Measurements from ENCODE around the gene ERMARD.
A peak's percentile ranks its signal among the peaks of the same experiment; 100 is the strongest.

The ERMARD gene

GRCh38 chr6:169785566-169785965 is 34.1 kb downstream of the ERMARD start:
- no peak for DNase-seq
- Histone ChIP-seq H3K18ac (ENCODE audit: low read depth in 1 of 2, low read length in 2 of 2) (no peak overlapping the region), H3K4me2 (ENCODE audit: low read length, poor library complexity, severe bottlenecking) (no peak overlapping the region), H3K4me3 (ENCODE audit: insufficient read depth in 1 of 2, low read depth in 1 of 2, low read length in 2 of 2) (no peak overlapping the region), H2BK15ac (ENCODE audit: low read depth, poor library complexity, severe bottlenecking) (no peak overlapping the region), H3K9me3 (ENCODE audit: control insufficient read depth, low read length) (no peaks in the 10 kb centered on the region), H2BK5ac (ENCODE audit: low read depth, low read length, poor library complexity, severe bottlenecking) (no peak overlapping the region), H3K36me3 (ENCODE audit: control insufficient read depth in 1 of 2, insufficient read depth in 2 of 2, low read depth in 1 of 2, low read length in 2 of 2) (peaks cover 7 to 20% of the 10 kb centered on the region in 2 experiments), H4K91ac (ENCODE audit: low read length) (no peak overlapping the region), H2AK5ac (ENCODE audit: low read length, severe bottlenecking) (no peak overlapping the region), H3K27ac (ENCODE audit: low read length, poor library complexity, severe bottlenecking) (no peak overlapping the region), H3K9ac (ENCODE audit: low read length) (no peak overlapping the region), H3K23ac (ENCODE audit: low read length in 2 of 2) (no peak overlapping the region), H3K4me1 (ENCODE audit: control insufficient read depth, insufficient read depth, low read depth, low read length) (peaks cover 23% of the 10 kb centered on the region), H3K79me1 (replicated peaks; ENCODE audit: low read length, poor library complexity, severe bottlenecking) (no peaks in the 10 kb centered on the region), H2AFZ (ENCODE audit: low read depth, low read length) (no peak overlapping the region), H4K8ac (ENCODE audit: low read length) (no peak overlapping the region), H3K14ac (ENCODE audit: low read length in 2 of 2) (no peak overlapping the region), H3K27me3 (ENCODE audit: control insufficient read depth in 1 of 2, insufficient read depth in 1 of 2, low read length in 2 of 2) (peaks cover 0 to 13% of the 10 kb centered on the region in 2 experiments), H2BK12ac (ENCODE audit: low read length in 2 of 2) (no peak overlapping the region), H3K4ac (ENCODE audit: low read depth in 1 of 2, low read length in 2 of 2) (no peak overlapping the region), H2BK120ac (ENCODE audit: low read depth, low read length) (no peak overlapping the region)
- WGBS: 94% methylated on average over 9 of the region's 9 CpGs

DNA sequence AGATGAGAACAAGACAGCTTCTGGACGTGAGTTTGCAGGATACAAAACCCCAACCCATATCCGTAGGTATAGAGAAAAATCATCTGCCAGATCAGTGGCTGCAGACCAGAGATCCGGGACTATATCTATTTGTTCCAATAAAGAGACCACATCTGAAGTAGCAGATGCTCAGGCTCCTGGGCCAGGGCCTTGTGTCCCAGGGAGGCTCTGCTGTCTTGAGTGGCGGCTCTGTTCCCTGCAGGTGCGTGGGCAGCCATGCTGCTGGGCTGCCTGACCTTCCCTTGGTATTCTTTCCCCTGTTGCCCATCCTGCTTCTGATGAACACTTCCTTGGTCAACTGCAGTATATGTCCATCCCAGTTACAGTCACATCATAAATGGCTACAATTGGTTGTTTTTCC is 34.9 kb downstream of the ERMARD start:
- Histone ChIP-seq H3K27me3 (ENCODE audit: control insufficient read depth in 1 of 2, insufficient read depth in 1 of 2, low read length in 2 of 2) (peaks cover 0 to 13% of the 10 kb centered on the region in 2 experiments), H3K14ac (ENCODE audit: low read length in 2 of 2) (no peak overlapping the region), H3K4me2 (ENCODE audit: low read length, poor library complexity, severe bottlenecking) (no peak overlapping the region), H3K9ac (ENCODE audit: low read length) (no peak overlapping the region), H4K91ac (ENCODE audit: low read length) (no peak overlapping the region), H4K8ac (ENCODE audit: low read length) (no peak overlapping the region), H3K27ac (ENCODE audit: low read length, poor library complexity, severe bottlenecking) (no peak overlapping the region), H2BK15ac (ENCODE audit: low read depth, poor library complexity, severe bottlenecking) (no peak overlapping the region), H2AK5ac (ENCODE audit: low read length, severe bottlenecking) (no peak overlapping the region), H3K23ac (ENCODE audit: low read length in 2 of 2) (no peak overlapping the region), H3K4ac (ENCODE audit: low read depth in 1 of 2, low read length in 2 of 2) (no peak overlapping the region), H3K4me1 (ENCODE audit: control insufficient read depth, insufficient read depth, low read depth, low read length) (peaks cover 26% of the 10 kb centered on the region), H3K36me3 (ENCODE audit: control insufficient read depth in 1 of 2, insufficient read depth in 2 of 2, low read depth in 1 of 2, low read length in 2 of 2) (peaks cover 7 to 12% of the 10 kb centered on the region in 2 experiments), H3K79me1 (replicated peaks; ENCODE audit: low read length, poor library complexity, severe bottlenecking) (no peaks in the 10 kb centered on the region), H2BK5ac (ENCODE audit: low read depth, low read length, poor library complexity, severe bottlenecking) (no peak overlapping the region), H3K18ac (ENCODE audit: low read depth in 1 of 2, low read length in 2 of 2) (no peak overlapping the region), H2AFZ (ENCODE audit: low read depth, low read length) (no peak overlapping the region), H2BK12ac (ENCODE audit: low read length in 2 of 2) (no peak overlapping the region), H2BK120ac (ENCODE audit: low read depth, low read length) (no peak overlapping the region), H3K9me3 (ENCODE audit: control insufficient read depth, low read length) (no peaks in the 10 kb centered on the region), H3K4me3 (ENCODE audit: insufficient read depth in 1 of 2, low read depth in 1 of 2, low read length in 2 of 2) (no peak overlapping the region)
- 81% methylated on average over 5 of the region's 5 CpGs for WGBS
- no peak for DNase-seq

DNA sequence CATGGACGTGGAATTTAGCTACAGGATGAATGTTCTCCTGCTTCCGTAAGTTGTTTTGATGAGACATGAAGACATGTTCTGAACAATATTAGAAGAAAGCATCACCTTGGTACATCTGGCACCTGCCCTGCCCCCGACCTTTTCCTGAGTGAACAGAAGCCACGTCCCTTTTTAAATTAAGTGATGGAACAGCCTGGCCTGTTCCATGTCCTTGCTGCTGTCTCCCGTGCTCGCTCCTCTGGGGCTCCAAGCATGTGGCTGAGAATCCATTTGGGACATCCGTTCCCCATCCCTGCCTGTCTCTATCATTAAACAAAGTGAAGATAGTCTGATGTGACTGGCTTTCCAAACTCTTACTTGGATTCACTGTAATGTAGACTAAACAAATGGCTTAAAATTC is 36.4 kb downstream of the ERMARD start:
- Histone ChIP-seq H2BK12ac (ENCODE audit: low read length in 2 of 2) (no peak overlapping the region), H2BK15ac (ENCODE audit: low read depth, poor library complexity, severe bottlenecking) (no peak overlapping the region), H3K4me2 (ENCODE audit: low read length, poor library complexity, severe bottlenecking) (no peak overlapping the region), H3K18ac (ENCODE audit: low read depth in 1 of 2, low read length in 2 of 2) (no peak overlapping the region), H3K4me1 (ENCODE audit: control insufficient read depth, insufficient read depth, low read depth, low read length) (peaks cover 35% of the 10 kb centered on the region), H4K8ac (ENCODE audit: low read length) (no peak overlapping the region), H3K4ac (ENCODE audit: low read depth in 1 of 2, low read length in 2 of 2) (no peak overlapping the region), H2BK5ac (ENCODE audit: low read depth, low read length, poor library complexity, severe bottlenecking) (no peak overlapping the region), H3K79me1 (replicated peaks; ENCODE audit: low read length, poor library complexity, severe bottlenecking) (no peaks in the 10 kb centered on the region), H4K91ac (ENCODE audit: low read length) (no peak overlapping the region), H2AK5ac (ENCODE audit: low read length, severe bottlenecking) (no peak overlapping the region), H2AFZ (ENCODE audit: low read depth, low read length) (no peak overlapping the region), H3K27me3 (ENCODE audit: control insufficient read depth in 1 of 2, insufficient read depth in 1 of 2, low read length in 2 of 2) (peaks cover 0 to 18% of the 10 kb centered on the region in 2 experiments), H2BK120ac (ENCODE audit: low read depth, low read length) (no peak overlapping the region), H3K4me3 (ENCODE audit: insufficient read depth in 1 of 2, low read depth in 1 of 2, low read length in 2 of 2) (no peak overlapping the region), H3K14ac (ENCODE audit: low read length in 2 of 2) (no peak overlapping the region), H3K23ac (ENCODE audit: low read length in 2 of 2) (no peak overlapping the region), H3K36me3 (ENCODE audit: control insufficient read depth in 1 of 2, insufficient read depth in 2 of 2, low read depth in 1 of 2, low read length in 2 of 2) (peaks cover 4 to 8% of the 10 kb centered on the region in 2 experiments), H3K27ac (ENCODE audit: low read length, poor library complexity, severe bottlenecking) (no peak overlapping the region), H3K9ac (ENCODE audit: low read length) (no peak overlapping the region), H3K9me3 (ENCODE audit: control insufficient read depth, low read length) (no peaks in the 10 kb centered on the region)
- DNase-seq: no peak
- 85% methylated on average over 6 of the region's 7 CpGs for WGBS

DNA sequence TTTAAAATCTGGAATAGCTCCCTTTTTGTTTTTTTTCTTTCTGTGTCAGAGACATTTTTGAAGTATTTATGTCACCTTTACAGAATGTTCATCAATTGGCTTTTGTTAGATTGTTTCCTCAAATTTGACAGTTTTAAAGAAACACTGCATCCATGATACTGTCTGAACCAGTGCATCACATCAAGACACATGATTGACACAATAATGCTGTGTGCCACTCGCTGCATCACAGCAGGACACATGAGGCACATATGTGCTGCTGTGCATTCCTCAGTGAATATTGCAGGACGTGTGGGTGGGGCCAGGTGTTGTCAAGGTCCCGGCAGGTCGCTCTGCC is 37.4 kb downstream of the ERMARD start:
- Histone ChIP-seq H3K14ac (ENCODE audit: low read length in 2 of 2) (no peak overlapping the region), H3K4me2 (ENCODE audit: low read length, poor library complexity, severe bottlenecking) (no peak overlapping the region), H3K9ac (ENCODE audit: low read length) (no peak overlapping the region), H3K23ac (ENCODE audit: low read length in 2 of 2) (no peak overlapping the region), H3K18ac (ENCODE audit: low read depth in 1 of 2, low read length in 2 of 2) (no peak overlapping the region), H2BK15ac (ENCODE audit: low read depth, poor library complexity, severe bottlenecking) (no peak overlapping the region), H3K36me3 (ENCODE audit: control insufficient read depth in 1 of 2, insufficient read depth in 2 of 2, low read depth in 1 of 2, low read length in 2 of 2) (peaks cover 0 to 4% of the 10 kb centered on the region in 2 experiments), H3K4me3 (ENCODE audit: insufficient read depth in 1 of 2, low read depth in 1 of 2, low read length in 2 of 2) (no peak overlapping the region), H3K79me1 (replicated peaks; ENCODE audit: low read length, poor library complexity, severe bottlenecking) (no peaks in the 10 kb centered on the region), H2BK12ac (ENCODE audit: low read length in 2 of 2) (no peak overlapping the region), H2BK120ac (ENCODE audit: low read depth, low read length) (no peak overlapping the region), H3K27me3 (ENCODE audit: control insufficient read depth in 1 of 2, insufficient read depth in 1 of 2, low read length in 2 of 2) (peaks cover 0 to 19% of the 10 kb centered on the region in 2 experiments), H2AK5ac (ENCODE audit: low read length, severe bottlenecking) (no peak overlapping the region), H4K91ac (ENCODE audit: low read length) (no peak overlapping the region), H3K4ac (ENCODE audit: low read depth in 1 of 2, low read length in 2 of 2) (no peak overlapping the region), H3K4me1 (ENCODE audit: control insufficient read depth, insufficient read depth, low read depth, low read length) (peaks cover 26% of the 10 kb centered on the region), H2AFZ (ENCODE audit: low read depth, low read length) (no peak overlapping the region), H4K8ac (ENCODE audit: low read length) (peak overlapping the region; percentile 35), H3K27ac (ENCODE audit: low read length, poor library complexity, severe bottlenecking) (no peak overlapping the region), H3K9me3 (ENCODE audit: control insufficient read depth, low read length) (no peaks in the 10 kb centered on the region), H2BK5ac (ENCODE audit: low read depth, low read length, poor library complexity, severe bottlenecking) (no peak overlapping the region)
- 89% methylated on average over 4 of the region's 4 CpGs for WGBS
- no peak for DNase-seq

Measured in mesenchymal stem cell (in vitro differentiated cells and primary cell).